Daoy (cell line): Measurements from ENCODE around the gene RSPO1. TPM values are rescaled to one million over a fixed set of nuclear protein-coding genes. Genes with fewer than 3 reads are reported as not detected.
"Not testable (repeated sequence)": the region's sequence is repeated elsewhere in the genome, so short reads cannot be mapped to it uniquely, and the experiment has no call there.

Experiments
- DNase-seq: peaks from one replicate; pipeline ENCODE4 v3.0.0-alpha.2; 2015; ENCODE audit warnings: low read depth
- total RNA-seq: library from RNA; depleted of rRNA; stranded (reverse); fragments of >200 nt; shearing (Covaris generic); gene quantifications from 2 replicates; pipeline ENCODE4 v1.2.3, GENCODE V29; 2014; rRNA removed

Gene RSPO1
- total RNA-seq = not detected in 2 replicates

GRCh38 chr1:37634244-37634991 is at the start of gene RSPO1:
Gene RSPO1, minus strand, starts transcription at chr1:37634892. Its CDS starts 5,231 bp downstream, at chr1:37629661.
- DNase-seq = peak; percentile 42

GRCh38 chr1:37684182-37684581 is 49.5 kb upstream of the RSPO1 start:
- DNase-seq = not testable (repeated sequence)

- peak; percentile 66 for DNase-seq
Measured at GRCh38 chr1:37682334-37682987, 47.8 kb upstream of the RSPO1 start.

- no peak for DNase-seq
Measured at GRCh38 chr1:37680933-37681332, 46.2 kb upstream of the RSPO1 start.

GRCh38 chr1:37677808-37678207 is 43.1 kb upstream of the RSPO1 start:
- no peak for DNase-seq

GRCh38 chr1:37677143-37677439 is 42.4 kb upstream of the RSPO1 start:
- no peak for DNase-seq

- no peak for DNase-seq
Measured at GRCh38 chr1:37676281-37677142, 41.8 kb upstream of the RSPO1 start.

GRCh38 chr1:37673920-37674319 is 39.2 kb upstream of the RSPO1 start:
- peak; percentile 21 for DNase-seq

- DNase-seq = no peak
Measured at GRCh38 chr1:37672136-37672870, 37.6 kb upstream of the RSPO1 start.

GRCh38 chr1:37671261-37671660 is 36.6 kb upstream of the RSPO1 start:
- DNase-seq = no peak

GRCh38 chr1:37670133-37670532 is 35.4 kb upstream of the RSPO1 start:
- no peak for DNase-seq

- no peak for DNase-seq
Measured at GRCh38 chr1:37667023-37667671, 32.5 kb upstream of the RSPO1 start.

- no peak for DNase-seq
Measured at GRCh38 chr1:37666241-37666867, 31.7 kb upstream of the RSPO1 start.

GRCh38 chr1:37663426-37664000 is 28.8 kb upstream of the RSPO1 start:
- DNase-seq = peak; percentile 37

- no peak for DNase-seq
Measured at GRCh38 chr1:37662031-37662755, 27.5 kb upstream of the RSPO1 start.

- DNase-seq = peak; percentile 23
Measured at GRCh38 chr1:37661401-37661800, 26.7 kb upstream of the RSPO1 start.

GRCh38 chr1:37660664-37661063 is 26.0 kb upstream of the RSPO1 start:
- DNase-seq = no peak

- DNase-seq = no peak
Measured at GRCh38 chr1:37658486-37658885, 23.8 kb upstream of the RSPO1 start.

- no peak for DNase-seq
Measured at GRCh38 chr1:37657620-37658412, 23.1 kb upstream of the RSPO1 start.
